Kidney epithelial cell (primary cell): Measurements from ENCODE around the gene ASXL2. TPM values are rescaled to one million over a fixed set of nuclear protein-coding genes. Genes with fewer than 3 reads are reported as not detected.

ENCODE experiments used
- DNase-seq: peaks from one replicate; pipeline ENCODE4 v3.0.0-alpha.2; 2010; ENCODE audit warnings: low read depth
- H3K27me3 ChIP-seq: 2 replicates; pipeline ENCODE4 v1.6.0; 2011; ENCODE audit warnings: low read length; ENCODE audit not compliant: control insufficient read depth, insufficient read depth
- H3K36me3 ChIP-seq: 2 replicates; pipeline ENCODE4 v1.5.1; 2011; ENCODE audit warnings: low read length; ENCODE audit not compliant: control insufficient read depth, insufficient read depth
- H3K4me3 ChIP-seq: 2 replicates; pipeline ENCODE4 v1.5.1; 2011; ENCODE audit warnings: low read depth, mild to moderate bottlenecking, control low read depth, low read length
- total RNA-seq: library from RNA; depleted of rRNA; stranded (reverse); fragments of >200 nt; gene quantifications from 2 replicates; pipeline ENCODE4 v1.2.3, GENCODE V29; 2015
- TF ChIP-seq, protein P1 (sequence below): IDR thresholded peaks from 2 replicates; pipeline ENCODE4 v1.5.1; 2011; ENCODE audit warnings: mild to moderate bottlenecking, moderate library complexity, low read length, control low read depth, inconsistent platforms; ENCODE audit not compliant: insufficient read depth, poor library complexity, severe bottlenecking

Gene ASXL2
- total RNA-seq, 1 donor from 2014 or later = 18.6 TPM

DNA sequence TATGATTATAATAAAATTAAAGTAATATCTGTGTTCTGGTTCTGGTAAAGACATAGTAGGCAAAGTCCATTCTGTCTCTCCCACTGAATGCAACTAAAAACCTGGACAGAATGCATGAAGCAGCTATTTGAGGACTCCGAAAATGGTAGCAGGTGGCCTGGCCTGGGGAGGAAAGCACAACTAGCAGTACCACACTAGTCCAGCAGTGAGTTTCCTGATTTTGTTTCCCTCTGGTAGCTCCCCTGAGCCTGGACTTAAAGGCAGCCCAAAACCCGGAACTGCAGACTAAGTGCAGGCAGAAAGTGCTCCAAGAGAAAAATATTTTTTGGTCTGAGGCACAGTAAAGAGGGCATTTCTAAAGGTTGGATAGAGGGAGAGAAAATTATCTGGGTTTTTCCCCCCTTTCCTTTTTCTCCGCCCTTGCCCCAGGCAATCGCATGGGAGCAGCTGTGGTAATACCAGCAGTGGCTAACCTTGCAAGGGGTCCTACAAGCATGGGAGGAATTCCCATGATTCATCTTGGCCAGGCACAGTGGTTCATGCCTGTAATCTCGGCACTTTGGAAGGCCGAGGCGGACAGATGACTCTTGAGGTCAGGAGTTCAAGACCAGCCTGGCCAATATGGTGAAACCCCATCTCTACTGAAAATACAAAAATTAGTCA, 32.3 kb downstream of the ASXL2 start:
- Histone ChIP-seq H3K27me3 (no peaks in the 10 kb centered on the region), H3K4me3 (no peak overlapping the region), H3K36me3 (no peaks in the 10 kb centered on the region)
- TF ChIP-seq, protein P1, sequence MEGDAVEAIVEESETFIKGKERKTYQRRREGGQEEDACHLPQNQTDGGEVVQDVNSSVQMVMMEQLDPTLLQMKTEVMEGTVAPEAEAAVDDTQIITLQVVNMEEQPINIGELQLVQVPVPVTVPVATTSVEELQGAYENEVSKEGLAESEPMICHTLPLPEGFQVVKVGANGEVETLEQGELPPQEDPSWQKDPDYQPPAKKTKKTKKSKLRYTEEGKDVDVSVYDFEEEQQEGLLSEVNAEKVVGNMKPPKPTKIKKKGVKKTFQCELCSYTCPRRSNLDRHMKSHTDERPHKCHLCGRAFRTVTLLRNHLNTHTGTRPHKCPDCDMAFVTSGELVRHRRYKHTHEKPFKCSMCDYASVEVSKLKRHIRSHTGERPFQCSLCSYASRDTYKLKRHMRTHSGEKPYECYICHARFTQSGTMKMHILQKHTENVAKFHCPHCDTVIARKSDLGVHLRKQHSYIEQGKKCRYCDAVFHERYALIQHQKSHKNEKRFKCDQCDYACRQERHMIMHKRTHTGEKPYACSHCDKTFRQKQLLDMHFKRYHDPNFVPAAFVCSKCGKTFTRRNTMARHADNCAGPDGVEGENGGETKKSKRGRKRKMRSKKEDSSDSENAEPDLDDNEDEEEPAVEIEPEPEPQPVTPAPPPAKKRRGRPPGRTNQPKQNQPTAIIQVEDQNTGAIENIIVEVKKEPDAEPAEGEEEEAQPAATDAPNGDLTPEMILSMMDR = no peak
- DNase-seq = no peak

DNA sequence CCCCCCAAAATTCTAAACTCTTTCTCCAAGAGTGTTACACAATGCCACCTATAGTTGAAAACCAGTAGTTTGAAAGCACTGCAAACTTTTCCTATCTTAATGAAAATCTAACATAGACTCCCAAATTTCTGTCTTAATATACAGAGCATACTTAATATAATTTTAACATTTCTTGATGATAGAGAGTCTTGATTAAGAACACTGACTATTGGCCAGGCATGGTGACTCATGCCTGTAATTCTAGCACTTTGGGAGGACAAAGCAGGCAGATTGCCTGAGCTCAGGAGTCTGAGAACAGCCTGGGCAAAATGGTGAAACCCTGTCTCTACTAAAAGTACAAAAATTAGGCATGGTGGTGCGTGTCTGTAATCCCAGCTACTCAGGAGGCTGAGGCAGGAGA, 34.2 kb downstream of the ASXL2 start:
- no peak for DNase-seq
- Histone ChIP-seq H3K27me3 (no peaks in the 10 kb centered on the region), H3K36me3 (no peaks in the 10 kb centered on the region), H3K4me3 (no peak overlapping the region)
- TF ChIP-seq, protein P1 = no peak

DNA sequence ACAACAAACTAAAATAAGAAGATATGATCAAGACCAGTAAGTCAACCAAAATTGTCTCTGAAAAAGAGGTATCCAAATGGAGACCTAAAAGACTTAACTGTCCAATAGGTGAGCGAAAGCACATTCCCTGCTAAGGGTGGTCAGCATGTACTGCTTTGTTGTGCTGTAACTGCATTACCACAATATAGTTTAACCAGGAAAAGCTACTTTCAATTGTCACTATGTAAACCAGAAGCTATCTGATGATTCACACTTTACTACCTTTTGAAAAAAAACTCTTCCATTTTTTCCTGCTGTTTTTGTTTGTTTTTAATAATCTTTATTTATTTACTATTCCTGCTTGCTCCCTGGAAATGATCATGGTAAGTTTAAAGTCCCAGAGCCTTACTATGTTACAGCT, 36.1 kb downstream of the ASXL2 start:
- Histone ChIP-seq H3K36me3 (no peaks in the 10 kb centered on the region), H3K4me3 (no peak overlapping the region), H3K27me3 (no peaks in the 10 kb centered on the region)
- DNase-seq = no peak
- TF ChIP-seq, protein P1 = no peak

DNA sequence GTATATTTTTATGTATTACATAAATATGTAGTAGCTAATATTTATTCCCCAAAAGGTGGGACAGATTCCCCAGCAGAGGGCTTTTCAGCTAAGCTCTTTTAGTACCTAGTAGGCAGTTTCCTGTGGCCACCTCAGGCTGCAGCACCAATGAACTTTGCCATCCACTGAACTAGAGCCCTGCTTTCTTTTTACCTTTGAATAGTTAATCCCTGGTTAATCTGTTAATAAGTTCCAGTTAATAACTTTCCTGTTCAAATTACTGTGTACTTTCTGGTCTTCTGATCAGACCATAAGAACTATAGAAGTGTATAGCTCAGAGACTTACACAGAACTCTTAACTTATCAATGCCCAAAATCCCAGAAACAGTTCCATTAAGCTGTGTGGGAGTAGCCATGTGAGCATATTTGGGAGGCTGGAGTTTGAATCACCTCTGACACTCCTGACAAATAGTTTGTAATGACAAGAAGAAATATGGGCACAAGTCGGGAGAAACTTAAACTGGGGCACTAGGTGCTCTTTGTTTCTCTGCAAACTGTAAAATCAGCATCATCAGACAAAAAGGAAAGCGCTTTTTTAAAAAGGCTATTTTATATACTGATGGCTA, 40.0 kb downstream of the ASXL2 start:
- Histone ChIP-seq H3K27me3 (no peaks in the 10 kb centered on the region), H3K36me3 (no peaks in the 10 kb centered on the region), H3K4me3 (no peak overlapping the region)
- TF ChIP-seq, protein P1 = no peak
- DNase-seq = no peak

DNA sequence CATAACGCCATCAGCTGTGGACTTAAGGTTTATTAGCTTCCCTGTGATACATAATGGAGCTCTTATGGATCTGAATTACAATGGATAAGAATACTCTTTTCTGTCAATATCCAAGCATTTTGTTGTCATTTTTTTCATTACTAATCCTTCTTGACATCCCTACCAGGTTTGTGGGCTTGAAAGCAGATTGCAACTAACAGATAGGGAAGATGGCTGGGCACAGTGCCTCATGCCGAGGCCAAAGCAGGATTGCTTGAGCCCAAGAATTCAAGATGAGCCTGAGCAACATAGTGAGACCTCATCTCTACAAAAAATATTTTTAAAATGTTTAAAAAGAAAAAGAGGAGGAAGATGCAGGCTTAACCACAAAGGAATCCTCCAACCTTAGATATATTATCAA, 42.4 kb downstream of the ASXL2 start:
- DNase-seq = no peak
- TF ChIP-seq, protein P1 = no peak
- Histone ChIP-seq H3K4me3 (no peak overlapping the region), H3K27me3 (no peaks in the 10 kb centered on the region), H3K36me3 (no peaks in the 10 kb centered on the region)

DNA sequence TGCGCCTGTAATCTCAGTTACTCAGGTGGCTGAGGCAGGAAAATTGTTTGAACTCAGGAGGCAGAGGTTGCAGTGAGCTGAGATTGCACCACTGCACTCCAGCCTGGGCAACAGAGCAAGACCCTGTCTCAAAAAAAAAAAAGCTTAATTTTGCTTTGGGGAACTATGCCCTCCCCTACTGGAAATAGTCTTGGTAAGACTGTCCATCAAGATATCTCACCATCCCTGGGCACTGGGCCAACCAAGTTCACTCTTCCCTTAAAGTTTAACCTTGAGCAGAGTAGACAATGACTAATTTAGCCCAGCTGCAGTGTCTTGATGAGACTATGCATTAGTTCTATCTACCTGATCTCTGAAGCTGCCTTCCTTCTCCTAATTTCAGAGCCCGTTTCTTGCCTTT, 44.7 kb downstream of the ASXL2 start:
- TF ChIP-seq, protein P1 = no peak
- Histone ChIP-seq H3K36me3 (no peaks in the 10 kb centered on the region), H3K27me3 (no peaks in the 10 kb centered on the region), H3K4me3 (no peak overlapping the region)
- DNase-seq = no peak
